BE2C (cell line): ENCODE data around the gene MLEC.

ENCODE experiments used
- DNase-seq: peaks from one replicate; pipeline ENCODE4 v3.0.0-alpha.2; 2020
- H3K27me3 ChIP-seq: fragments of 250-450 bp; sonication (Bioruptor Pico); 2 replicates; pipeline ENCODE4 v1.5.1; 2020; ENCODE audit warnings: mild to moderate bottlenecking
- H3K36me3 ChIP-seq: fragments of 250-450 bp; sonication (Bioruptor Pico); 2 replicates; pipeline ENCODE4 v1.5.1; 2020; ENCODE audit warnings: mild to moderate bottlenecking
- H3K4me1 ChIP-seq: fragments of 250-450 bp; sonication (Bioruptor Pico); 2 replicates; pipeline ENCODE4 v1.5.1; 2020
- H3K4me3 ChIP-seq: 2 replicates; pipeline ENCODE4 v1.5.1; 2011; ENCODE audit warnings: low read depth, low read length
- H3K9me3 ChIP-seq: fragments of 250-450 bp; sonication (Bioruptor Pico); 2 replicates; pipeline ENCODE4 v1.5.1; 2020
- TF ChIP-seq, protein P1 (sequence below): IDR thresholded peaks from 2 replicates; pipeline ENCODE4 v1.5.1; 2012; ENCODE audit warnings: mild to moderate bottlenecking, low read depth, low read length

Gene MLEC

DNA sequence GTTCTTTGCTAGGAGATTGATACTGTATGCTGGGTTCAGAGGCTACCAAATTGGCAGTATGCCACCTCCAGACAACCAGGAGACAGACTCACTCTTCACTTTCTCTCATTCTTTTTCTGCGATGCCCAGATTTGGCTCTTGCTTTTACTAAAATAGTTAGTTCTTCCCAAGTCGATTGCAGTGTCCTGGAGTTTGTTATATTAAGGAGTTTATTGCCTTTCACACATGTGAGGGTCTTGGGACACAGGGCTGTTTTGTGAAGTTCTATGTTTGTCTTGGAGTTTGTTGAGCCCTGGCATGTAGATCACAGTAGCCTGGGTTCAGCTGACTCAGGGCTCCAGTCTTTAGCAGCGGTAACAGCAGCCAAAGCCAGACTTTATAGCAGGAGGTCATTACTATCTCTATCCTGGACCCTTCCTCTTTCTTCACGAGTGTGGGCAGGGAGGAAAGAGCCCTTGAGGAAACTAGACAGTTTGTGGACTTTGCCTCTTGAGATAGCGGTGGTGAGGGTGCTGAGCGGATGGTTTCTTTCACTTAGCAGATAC, 1.6 kb downstream of the MLEC start:
- Histone ChIP-seq H3K4me1 (no peaks in the 10 kb centered on the region), H3K36me3 (peaks cover 6% of the 10 kb centered on the region), H3K27me3 (no peaks in the 10 kb centered on the region), H3K4me3 (peak overlapping the region; percentile 95), H3K9me3 (no peaks in the 10 kb centered on the region)
- peak; percentile 23 for DNase-seq
- TF ChIP-seq, protein P1, sequence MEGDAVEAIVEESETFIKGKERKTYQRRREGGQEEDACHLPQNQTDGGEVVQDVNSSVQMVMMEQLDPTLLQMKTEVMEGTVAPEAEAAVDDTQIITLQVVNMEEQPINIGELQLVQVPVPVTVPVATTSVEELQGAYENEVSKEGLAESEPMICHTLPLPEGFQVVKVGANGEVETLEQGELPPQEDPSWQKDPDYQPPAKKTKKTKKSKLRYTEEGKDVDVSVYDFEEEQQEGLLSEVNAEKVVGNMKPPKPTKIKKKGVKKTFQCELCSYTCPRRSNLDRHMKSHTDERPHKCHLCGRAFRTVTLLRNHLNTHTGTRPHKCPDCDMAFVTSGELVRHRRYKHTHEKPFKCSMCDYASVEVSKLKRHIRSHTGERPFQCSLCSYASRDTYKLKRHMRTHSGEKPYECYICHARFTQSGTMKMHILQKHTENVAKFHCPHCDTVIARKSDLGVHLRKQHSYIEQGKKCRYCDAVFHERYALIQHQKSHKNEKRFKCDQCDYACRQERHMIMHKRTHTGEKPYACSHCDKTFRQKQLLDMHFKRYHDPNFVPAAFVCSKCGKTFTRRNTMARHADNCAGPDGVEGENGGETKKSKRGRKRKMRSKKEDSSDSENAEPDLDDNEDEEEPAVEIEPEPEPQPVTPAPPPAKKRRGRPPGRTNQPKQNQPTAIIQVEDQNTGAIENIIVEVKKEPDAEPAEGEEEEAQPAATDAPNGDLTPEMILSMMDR: no peak

DNA sequence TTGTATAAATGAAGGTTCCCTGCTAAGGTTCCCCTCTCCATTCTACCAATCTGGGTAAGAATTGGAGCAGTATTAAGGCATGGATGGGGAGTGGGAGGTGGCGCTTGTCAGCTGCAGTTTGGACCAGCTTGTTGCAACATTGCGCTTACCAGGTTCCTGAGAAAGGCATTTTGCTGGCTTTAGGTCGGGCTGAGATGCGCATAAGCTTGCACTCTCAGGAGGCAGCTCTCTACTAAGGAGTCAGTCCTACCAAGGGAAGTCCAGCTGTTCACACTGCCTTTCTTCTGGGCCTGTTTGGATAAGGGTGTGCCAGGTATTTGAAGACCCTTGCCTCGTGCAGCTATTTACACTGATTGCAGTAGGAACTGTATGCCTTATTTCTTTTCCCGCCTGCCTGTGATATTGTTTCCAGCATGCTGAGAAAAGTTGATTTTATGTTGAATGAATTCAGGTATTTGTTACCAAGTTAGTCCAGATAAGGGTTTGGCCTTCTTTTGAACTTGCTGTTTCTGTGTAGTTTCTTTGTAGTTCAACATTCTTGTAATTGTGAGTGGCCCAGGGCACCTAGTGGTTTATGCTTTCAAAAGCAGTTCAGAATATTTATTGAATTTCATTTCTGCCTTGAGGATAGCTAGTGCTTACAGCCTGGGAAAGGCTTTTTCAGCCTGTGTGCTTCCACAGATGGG, 2.6 kb downstream of the MLEC start:
- H3K27me3 ChIP-seq: no peaks in the 10 kb centered on the region
- no peak for DNase-seq
- peak overlapping the region; percentile 95 for H3K4me3 ChIP-seq
- no peaks in the 10 kb centered on the region for H3K9me3 ChIP-seq
- TF ChIP-seq, protein P1: no peak
- H3K36me3 ChIP-seq: peaks cover 16% of the 10 kb centered on the region
- H3K4me1 ChIP-seq: no peaks in the 10 kb centered on the region

DNA sequence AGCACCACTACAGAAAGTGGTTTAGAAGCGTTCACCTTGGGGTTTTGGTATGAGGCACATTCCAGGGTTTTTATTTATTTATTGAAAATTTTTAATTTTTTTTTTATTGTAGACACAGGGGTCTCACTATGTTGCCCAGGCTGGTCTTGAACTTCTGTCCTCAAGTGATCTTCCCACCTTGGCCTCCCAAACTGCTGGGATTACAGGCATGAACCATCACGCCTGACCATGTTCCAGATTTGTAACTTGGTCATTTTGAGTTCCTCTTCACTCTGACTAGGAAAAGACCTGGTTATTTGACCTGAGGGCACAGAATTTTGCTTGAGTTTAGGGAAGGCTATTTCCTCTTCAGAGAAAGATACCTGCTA, 3.1 kb downstream of the MLEC start:
- TF ChIP-seq, protein P1: no peak
- DNase-seq: no peak
- no peaks in the 10 kb centered on the region for H3K27me3 ChIP-seq
- H3K4me3 ChIP-seq: no peak overlapping the region
- H3K4me1 ChIP-seq: no peaks in the 10 kb centered on the region
- H3K9me3 ChIP-seq: no peaks in the 10 kb centered on the region
- peaks cover 21% of the 10 kb centered on the region for H3K36me3 ChIP-seq

DNA sequence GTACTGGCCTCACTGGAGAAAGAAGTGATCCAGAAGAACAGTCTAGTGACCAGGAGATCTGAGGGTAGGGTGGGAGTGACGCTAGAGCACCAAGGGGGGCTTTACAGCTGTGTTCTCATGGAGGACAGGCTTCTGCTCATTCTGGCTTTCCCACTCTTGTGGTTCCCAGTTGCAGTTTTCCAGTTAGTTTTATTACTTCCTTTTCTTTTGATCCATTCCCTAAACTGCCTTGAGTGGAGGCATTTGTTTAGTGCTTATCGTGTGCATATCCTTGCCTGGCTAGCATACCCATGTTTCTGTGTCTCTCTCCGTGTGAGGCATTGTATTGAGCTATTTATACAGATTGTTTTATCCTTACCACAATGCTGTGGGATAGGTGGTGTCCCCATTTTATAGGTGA, 4.0 kb downstream of the MLEC start:
- TF ChIP-seq, protein P1: no peak
- H3K36me3 ChIP-seq: peaks cover 30% of the 10 kb centered on the region
- no peaks in the 10 kb centered on the region for H3K9me3 ChIP-seq
- no peaks in the 10 kb centered on the region for H3K4me1 ChIP-seq
- H3K4me3 ChIP-seq: no peak overlapping the region
- H3K27me3 ChIP-seq: no peaks in the 10 kb centered on the region
- no peak for DNase-seq

DNA sequence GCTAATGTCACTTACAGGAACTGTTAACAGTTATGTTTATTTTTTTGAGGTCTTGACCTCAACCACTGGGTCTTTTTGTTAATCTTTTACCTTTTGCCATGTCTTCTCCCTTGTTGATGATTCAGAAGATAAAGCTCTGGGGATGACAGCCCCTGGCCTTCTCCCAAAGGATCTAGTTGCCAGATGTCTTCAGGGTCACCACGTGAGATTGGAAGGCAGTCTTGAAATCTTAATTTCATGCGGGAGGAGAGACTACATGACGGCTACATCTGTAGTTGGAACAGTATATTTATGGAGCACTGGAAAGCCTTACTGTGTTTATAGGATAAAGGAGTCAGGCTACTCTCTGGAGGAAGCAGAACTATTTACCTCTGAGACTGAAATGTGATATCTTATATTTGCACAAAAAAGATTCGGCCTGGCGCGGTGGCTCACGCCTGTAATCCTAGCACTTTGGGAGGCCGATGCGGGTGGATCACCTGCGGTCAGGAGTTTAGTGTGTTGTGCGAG, 5.6 kb downstream of the MLEC start:
- TF ChIP-seq, protein P1: no peak
- Histone ChIP-seq H3K9me3 (no peaks in the 10 kb centered on the region), H3K36me3 (peaks cover 46% of the 10 kb centered on the region), H3K27me3 (no peaks in the 10 kb centered on the region), H3K4me3 (no peak overlapping the region), H3K4me1 (no peaks in the 10 kb centered on the region)
- DNase-seq: no peak

DNA sequence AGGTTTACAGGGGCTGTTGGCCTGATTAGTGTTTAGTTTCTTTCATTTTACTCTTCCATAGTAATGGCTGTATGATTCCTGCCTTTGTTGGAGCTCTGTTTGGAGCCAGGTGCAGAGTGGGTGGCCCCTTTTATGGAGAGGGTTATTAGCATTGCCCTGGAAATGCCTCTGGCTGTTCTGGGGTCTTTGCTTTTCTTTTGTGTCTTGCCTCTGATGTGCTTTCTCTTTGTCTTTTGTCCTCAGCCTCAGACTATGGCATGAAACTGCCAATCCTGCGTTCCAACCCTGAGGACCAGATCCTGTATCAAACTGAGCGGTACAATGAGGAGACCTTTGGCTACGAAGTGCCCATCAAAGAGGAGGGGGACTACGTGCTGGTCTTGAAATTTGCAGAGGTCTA, 6.9 kb downstream of the MLEC start:
- Histone ChIP-seq H3K27me3 (no peaks in the 10 kb centered on the region), H3K4me1 (no peaks in the 10 kb centered on the region), H3K4me3 (no peak overlapping the region), H3K9me3 (no peaks in the 10 kb centered on the region), H3K36me3 (peaks cover 59% of the 10 kb centered on the region)
- TF ChIP-seq, protein P1: no peak
- no peak for DNase-seq
